ENCODE results near the gene TRMU. TPM values are rescaled to one million over a fixed set of nuclear protein-coding genes. Genes with fewer than 3 reads are reported as not detected.

The TRMU gene
- total and polyA plus RNA-seq, 8 donors, result 15.0 to 58.0 (median 23.4) TPM

GRCh38 chr22:46405901-46406300 is 70.4 kb downstream of the TRMU start:
- Histone ChIP-seq H3K27me3 (no peaks in the 10 kb centered on the region), H3K9me3 (no peaks in the 10 kb centered on the region), H3K27ac (no peak overlapping the region), H3K36me3 (no peaks in the 10 kb centered on the region), H3K4me1 (no peaks in the 10 kb centered on the region), H3K4me3 (no peak overlapping the region)
- 86 to 87% methylated on average over 4 of the region's 4 CpGs for WGBS, 2 donors
- TF ChIP-seq, protein P1, sequence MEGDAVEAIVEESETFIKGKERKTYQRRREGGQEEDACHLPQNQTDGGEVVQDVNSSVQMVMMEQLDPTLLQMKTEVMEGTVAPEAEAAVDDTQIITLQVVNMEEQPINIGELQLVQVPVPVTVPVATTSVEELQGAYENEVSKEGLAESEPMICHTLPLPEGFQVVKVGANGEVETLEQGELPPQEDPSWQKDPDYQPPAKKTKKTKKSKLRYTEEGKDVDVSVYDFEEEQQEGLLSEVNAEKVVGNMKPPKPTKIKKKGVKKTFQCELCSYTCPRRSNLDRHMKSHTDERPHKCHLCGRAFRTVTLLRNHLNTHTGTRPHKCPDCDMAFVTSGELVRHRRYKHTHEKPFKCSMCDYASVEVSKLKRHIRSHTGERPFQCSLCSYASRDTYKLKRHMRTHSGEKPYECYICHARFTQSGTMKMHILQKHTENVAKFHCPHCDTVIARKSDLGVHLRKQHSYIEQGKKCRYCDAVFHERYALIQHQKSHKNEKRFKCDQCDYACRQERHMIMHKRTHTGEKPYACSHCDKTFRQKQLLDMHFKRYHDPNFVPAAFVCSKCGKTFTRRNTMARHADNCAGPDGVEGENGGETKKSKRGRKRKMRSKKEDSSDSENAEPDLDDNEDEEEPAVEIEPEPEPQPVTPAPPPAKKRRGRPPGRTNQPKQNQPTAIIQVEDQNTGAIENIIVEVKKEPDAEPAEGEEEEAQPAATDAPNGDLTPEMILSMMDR (IDR thresholded peaks at IDR 0.05), result no peak
- intact Hi-C loops (cut with DNase I), result no loop called here
- no peak for FAIRE-seq
- no peak for DNase-seq
- no peak for ATAC-seq

GRCh38 chr22:46406349-46406748 is 70.8 kb downstream of the TRMU start:
- FAIRE-seq, result no peak
- no peak for DNase-seq
- Histone ChIP-seq H3K36me3 (no peaks in the 10 kb centered on the region), H3K27me3 (no peaks in the 10 kb centered on the region), H3K4me3 (no peak overlapping the region), H3K9me3 (no peaks in the 10 kb centered on the region), H3K4me1 (no peaks in the 10 kb centered on the region), H3K27ac (no peak overlapping the region)
- ATAC-seq, result no peak
- WGBS, 2 donors, result 87 to 88% methylated on average over 8 of the region's 8 CpGs
- TF ChIP-seq, protein P1 (IDR thresholded peaks at IDR 0.05), result no peak
- intact Hi-C loops (cut with DNase I), result no loop called here

GRCh38 chr22:46406791-46407190 is 71.3 kb downstream of the TRMU start:
- ATAC-seq, result no peak
- H3K27me3 ChIP-seq, result no peaks in the 10 kb centered on the region
- H3K27ac ChIP-seq, result no peak overlapping the region
- TF ChIP-seq, protein P1 (IDR thresholded peaks at IDR 0.05), result no peak
- H3K4me1 ChIP-seq, result no peaks in the 10 kb centered on the region
- FAIRE-seq, result no peak
- H3K36me3 ChIP-seq, result no peaks in the 10 kb centered on the region
- H3K4me3 ChIP-seq, result no peak overlapping the region
- DNase-seq, result no peak
- intact Hi-C loops (cut with DNase I), result no loop called here
- no peaks in the 10 kb centered on the region for H3K9me3 ChIP-seq
- 79 to 85% methylated on average over 15 of the region's 15 CpGs for WGBS, 2 donors

Other genes with a start within 250 kb of the TRMU start
- gene PPARA, start 185.2 kb upstream of the TRMU start, total RNA-seq, result 10 to 100 TPM; 13.8 to 24.5 (median 16.2) TPM
- gene PPARA, start 185.2 kb upstream of the TRMU start, polyA plus RNA-seq, result 1 to 10 TPM; 4.1 to 6.1 TPM
- gene CDPF1, start 85.4 kb upstream of the TRMU start, total RNA-seq, result 1 to 10 TPM; 2.9 to 4.6 (median 3.9) TPM
- 10 to 100 TPM in 1 of 2 donors, 1 to 10 TPM in 1; 9.2 to 12.0 TPM for gene CDPF1, start 85.4 kb upstream of the TRMU start, polyA plus RNA-seq
- under 1 TPM in 1 of 6 donors, not detected in 5; 0.06 TPM for gene PKDREJ, start 72.4 kb upstream of the TRMU start, total RNA-seq
- gene PKDREJ, start 72.4 kb upstream of the TRMU start, polyA plus RNA-seq, result under 1 TPM; 0.04 to 0.05 TPM
- gene TTC38, start 67.7 kb upstream of the TRMU start, total RNA-seq, result 10 to 100 TPM; 18.6 to 28.1 (median 21.1) TPM
- gene TTC38, start 67.7 kb upstream of the TRMU start, polyA plus RNA-seq, result 10 to 100 TPM; 28.2 to 32.8 TPM
- gene GTSE1, start 38.8 kb upstream of the TRMU start, total RNA-seq, result under 1 TPM in 5 of 6 donors, not detected in 1; 0.12 to 0.75 (median 0.35) TPM
- gene GTSE1, start 38.8 kb upstream of the TRMU start, polyA plus RNA-seq, result under 1 TPM; 0.16 to 0.23 TPM
- 1 to 10 TPM in 5 of 6 donors, under 1 TPM in 1; 0.75 to 3.2 (median 1.2) TPM for gene CELSR1, start 201.9 kb downstream of the TRMU start, total RNA-seq
- 1 to 10 TPM; 1.6 to 2.2 TPM for gene CELSR1, start 201.9 kb downstream of the TRMU start, polyA plus RNA-seq

Data from pancreas (tissue), 10 donors.